Lung microvascular endothelial cell (primary cell): ENCODE measurements around the gene RMDN2. TPM values are rescaled to one million over a fixed set of nuclear protein-coding genes. Genes with fewer than 3 reads are reported as not detected.

Source experiments
- DNase-seq, 2 donors: peaks; one replicate each; pipeline versions ENCODE4 v3.0.0 to v3.0.0-alpha.2; 2010; ENCODE audit warnings: low read depth in 2 of 2
- total RNA-seq: library from RNA; depleted of rRNA; stranded (reverse); fragments of >200 nt; gene quantifications from 2 replicates; pipeline ENCODE4 v1.2.1, GENCODE V29; 2014

The RMDN2 gene
- total RNA-seq, 1 donor from 2014 or later = 1.6 TPM

DNA sequence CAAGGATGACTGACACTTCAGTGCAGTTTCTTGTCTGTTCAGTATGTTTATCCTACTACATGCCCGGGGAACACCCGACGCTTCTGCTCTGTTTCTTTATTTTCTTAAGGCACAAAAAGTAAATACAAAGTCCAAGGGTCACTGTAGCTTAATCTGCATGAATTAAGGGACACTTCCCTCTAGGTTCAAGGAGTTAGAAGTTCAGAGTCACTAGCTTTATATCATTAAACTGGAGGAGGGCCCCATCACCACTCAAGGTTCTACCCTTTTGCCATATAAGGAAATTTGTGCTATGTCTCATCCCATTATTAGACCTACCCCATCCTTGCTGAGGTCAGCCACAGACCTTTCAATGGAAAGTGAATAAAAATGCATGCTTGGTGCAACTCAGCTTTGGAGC lies 27.6 kb upstream of the RMDN2 start:
- no peak for DNase-seq

DNA sequence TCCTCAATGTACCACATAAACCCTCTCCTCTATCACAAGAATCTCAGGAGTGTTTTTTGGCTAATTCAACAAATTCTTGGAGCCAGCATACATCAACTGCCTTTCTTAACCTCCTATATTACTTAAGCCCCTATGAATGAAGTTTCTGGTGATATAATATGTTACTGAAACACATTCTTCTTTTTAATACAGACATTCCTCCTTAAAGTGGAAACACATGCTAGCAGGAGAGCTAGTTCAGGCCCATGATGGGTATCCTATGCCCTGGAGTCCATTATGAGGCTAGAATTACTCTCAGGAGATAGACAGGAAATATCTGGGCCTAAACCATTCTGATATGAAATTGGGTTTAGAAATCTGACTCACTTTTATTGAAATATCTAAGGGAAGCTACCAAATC lies 26.6 kb upstream of the RMDN2 start:
- no peak for DNase-seq

DNA sequence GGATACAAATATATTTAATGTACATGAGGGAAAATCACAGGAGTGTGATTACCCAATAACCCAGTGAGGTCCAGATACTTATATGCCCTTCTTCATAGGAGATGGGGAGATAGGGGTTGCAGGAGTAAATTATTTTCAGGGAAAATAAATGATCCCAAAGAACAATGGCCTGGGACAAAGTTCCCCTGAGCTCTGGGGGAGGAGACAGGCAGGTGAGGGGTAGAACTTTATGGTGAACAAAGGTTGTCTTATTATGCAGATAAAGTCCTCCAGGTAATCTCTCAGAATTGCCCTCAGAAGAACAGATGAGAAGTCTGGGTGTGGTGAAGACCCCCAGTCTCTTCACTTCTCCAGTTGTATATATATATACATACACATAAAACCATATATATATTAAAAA lies 22.1 kb upstream of the RMDN2 start:
- no peak for DNase-seq

DNA sequence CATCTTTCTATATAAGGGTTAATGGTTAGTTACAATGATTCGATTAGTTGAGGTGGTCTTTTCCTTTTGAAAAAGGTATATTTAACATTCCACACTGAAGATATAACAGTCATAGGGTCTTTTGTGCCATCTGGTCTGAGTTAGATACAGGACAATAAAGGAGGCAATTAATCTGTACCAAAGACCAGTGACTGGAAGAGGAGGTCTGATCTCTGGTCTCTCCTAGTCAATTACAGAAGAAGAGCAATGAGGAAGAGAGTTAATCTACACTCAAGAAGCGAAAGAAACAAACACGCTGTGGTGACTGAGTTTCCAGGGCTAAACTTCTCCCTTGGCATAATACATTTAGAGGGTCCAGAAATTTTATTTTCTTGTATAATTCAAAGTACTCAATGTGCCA lies 20.7 kb upstream of the RMDN2 start:
- no peak for DNase-seq

DNA sequence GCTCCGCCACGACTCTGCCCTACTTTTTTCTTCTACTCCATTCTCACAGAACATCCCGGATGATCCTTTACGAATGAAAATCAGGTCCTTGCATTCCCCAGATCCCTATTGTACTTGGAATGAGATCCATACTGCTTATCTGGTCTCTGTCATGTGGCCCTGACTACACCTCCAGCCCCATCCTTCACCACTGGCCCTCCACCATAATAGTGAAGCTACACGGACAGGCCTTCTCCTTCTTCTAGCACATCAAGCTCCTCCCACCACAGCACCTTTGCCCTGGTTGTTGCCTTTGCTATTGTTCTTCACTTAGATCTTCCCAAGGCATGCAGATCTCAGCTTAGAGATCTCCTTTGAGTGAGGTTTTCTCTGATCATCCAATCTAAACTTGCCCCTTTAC lies 20.1 kb upstream of the RMDN2 start:
- DNase-seq = no peak

DNA sequence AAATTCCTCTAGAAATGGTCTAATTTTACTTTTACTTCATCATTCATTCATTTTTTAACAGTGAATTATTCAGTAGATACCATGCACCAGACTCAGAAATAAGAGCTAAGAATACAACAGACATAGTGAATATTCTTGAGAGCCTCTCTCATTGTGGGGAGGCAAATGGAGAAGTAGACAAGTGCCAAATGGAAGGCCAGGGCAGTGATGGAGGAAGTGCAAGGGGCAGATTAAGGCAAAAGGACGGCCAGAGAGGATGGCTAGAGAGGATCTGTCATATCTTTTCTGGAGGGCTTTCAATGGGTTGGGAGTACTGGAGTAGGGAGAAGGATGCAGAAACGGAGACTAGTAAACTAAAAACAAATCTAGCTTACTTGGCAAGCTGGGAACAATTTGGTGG lies 19.0 kb upstream of the RMDN2 start:
- no peak for DNase-seq

DNA sequence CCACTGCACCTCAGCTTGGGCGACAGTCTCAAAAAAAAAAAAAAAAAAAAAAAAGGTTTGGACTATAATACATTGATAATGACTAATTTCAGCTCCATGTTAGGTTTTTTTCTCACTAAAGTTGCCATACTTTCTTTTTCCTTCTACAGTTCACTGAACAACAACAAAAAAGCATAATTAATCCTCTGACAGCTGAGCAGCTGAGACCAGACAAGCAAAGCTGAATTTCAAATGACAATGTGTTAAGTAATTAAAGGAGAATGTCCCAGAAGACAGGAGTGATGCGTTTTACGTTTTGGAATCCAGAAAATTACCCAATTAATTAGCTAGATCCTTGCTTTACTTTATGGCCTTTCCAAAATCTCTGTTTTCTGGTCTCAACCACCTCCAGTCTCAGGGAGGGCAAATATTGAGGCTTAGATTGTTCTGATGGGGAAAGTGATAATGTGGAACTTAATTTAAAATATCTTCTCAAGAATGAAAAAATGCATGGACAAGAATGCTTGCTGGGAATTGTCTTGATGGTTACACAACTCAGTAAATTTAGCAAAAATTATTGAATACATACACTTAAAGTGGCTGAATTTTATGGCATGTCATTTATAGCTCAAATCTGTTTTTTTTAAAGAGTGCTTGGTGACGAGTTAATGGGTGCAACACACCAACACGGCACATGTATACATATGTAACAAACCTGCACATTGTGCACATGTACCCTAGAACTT lies 17.4 kb upstream of the RMDN2 start:
- DNase-seq = no peak

DNA sequence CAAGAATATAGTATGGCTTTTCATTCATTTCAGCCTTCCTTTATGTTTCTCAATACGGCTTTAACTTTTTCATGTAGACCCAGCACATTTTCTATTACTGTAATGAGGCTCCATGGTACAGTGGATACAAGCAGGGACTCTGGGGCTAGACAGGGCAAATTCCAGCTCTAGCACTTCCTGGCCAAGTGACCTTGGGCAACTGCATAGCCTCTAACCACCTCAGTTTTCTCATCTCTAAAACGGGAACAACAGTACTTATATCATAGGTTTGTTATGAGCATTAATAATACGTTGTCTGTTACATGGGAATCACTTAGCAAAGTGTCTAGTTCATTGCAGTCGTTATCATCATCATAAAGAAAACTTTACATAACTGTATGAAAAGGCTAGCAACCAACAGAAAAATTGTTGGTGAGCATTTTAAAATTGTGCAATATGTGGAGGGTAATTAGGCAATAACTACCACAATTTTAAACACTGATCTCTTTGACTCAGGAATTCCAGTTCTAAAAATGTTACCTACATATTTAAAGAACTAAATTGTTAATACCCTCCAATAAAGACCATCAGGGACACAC lies 13.7 kb upstream of the RMDN2 start:
- DNase-seq = no peak

DNA sequence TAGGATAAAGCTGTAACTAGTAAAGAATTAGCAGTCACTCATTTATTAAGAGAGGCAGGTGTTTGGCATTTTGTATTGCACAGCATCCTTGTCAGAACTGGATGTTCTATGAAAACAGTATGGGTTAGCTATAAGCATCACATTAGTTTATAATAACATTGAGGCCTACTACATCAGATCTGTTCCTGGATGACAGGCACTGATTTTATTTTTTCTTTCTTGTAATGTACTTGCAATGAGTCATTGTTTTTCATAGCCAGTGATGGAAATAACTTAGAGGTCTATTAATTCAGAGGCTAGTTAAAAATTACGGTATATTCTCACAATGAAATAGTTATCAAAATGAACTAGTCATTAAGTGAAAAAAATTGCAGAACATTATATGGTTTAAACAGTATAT lies 13.0 kb upstream of the RMDN2 start:
- peak in 1 of 2 donors; percentile 48 for DNase-seq

DNA sequence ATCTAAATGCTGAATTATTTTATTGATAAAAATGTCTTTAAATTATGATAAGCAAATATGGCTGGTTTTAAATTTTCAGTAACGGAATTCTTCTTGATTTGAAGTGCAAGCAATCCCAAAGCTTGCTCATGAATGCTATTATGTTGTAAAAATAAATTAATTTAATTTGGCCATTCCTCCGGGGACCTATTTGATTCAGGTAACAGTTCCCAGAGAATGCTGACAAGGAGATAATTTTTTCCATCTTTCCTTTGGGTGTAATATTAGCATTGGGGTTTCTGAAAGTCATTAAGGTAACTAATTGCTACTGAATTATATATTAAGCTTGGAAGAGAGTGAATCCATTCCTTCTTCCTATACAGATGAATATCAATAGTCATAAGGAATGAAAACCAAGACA lies 12.5 kb upstream of the RMDN2 start:
- no peak for DNase-seq

DNA sequence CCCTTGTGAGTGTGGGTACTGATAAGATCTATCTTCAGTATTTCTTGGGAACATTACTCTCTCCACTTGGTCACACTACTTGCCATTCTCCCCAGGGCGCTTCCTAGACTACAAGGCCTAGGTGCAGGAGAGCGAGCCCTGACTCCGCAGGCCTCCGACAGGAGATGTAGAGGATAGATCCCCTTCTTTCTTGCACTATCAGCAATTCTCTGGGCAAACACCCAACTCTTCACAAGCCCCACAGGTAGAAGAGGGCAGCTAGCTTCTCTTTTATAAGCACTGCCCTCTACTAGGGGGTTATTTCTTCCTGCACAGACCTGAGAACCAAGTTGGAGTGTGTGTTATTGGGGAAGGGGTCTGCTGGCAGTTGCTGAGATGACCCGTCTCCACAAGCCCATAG lies 10.7 kb upstream of the RMDN2 start:
- no peak for DNase-seq

DNA sequence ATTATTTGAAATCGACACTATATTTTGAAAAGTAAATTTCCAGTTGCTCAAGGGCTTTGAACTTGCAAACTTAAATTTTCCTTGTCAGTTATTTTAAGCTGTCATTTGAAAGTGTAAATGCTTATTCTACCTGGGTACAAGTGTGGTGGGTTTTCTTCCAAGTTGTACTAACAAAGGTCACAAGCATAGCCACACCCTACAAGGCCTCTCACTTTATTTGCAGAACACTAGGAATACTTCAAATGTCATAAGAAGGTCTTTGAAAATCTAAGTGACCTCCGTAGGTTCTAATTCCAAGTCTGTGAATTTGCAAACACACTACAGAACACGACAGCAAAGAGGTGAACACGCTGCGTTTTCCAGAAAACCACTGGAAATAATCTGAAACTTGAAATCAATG lies 9.3 kb upstream of the RMDN2 start:
- no peak for DNase-seq

DNA sequence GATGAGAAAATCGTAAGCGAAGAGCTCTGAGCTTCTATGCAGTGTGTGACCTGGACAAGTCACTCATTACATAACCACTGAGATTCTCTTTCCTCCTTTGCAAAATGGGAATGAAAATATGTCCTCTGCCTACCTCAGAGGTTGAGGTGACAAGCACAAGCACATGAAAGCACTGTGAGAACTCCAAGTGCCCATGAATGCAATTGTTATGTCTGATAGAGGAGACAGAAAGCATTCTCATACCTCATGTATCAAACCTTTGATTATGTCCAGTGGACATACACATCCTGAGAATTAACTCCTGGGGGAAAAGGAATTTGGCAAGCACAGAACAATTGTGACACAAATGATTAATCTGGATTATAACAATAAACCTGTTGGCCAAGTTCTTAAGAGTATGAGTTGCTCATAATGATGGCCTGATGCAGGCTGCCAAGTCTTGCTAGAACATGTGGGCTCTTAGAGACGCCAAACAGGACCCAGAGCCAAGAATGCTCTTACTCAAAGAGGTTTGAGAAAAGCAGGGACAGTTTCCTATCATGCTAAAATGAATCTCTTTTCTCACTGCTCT lies 8.5 kb upstream of the RMDN2 start:
- DNase-seq = peak in 1 of 2 donors; percentile 94

DNA sequence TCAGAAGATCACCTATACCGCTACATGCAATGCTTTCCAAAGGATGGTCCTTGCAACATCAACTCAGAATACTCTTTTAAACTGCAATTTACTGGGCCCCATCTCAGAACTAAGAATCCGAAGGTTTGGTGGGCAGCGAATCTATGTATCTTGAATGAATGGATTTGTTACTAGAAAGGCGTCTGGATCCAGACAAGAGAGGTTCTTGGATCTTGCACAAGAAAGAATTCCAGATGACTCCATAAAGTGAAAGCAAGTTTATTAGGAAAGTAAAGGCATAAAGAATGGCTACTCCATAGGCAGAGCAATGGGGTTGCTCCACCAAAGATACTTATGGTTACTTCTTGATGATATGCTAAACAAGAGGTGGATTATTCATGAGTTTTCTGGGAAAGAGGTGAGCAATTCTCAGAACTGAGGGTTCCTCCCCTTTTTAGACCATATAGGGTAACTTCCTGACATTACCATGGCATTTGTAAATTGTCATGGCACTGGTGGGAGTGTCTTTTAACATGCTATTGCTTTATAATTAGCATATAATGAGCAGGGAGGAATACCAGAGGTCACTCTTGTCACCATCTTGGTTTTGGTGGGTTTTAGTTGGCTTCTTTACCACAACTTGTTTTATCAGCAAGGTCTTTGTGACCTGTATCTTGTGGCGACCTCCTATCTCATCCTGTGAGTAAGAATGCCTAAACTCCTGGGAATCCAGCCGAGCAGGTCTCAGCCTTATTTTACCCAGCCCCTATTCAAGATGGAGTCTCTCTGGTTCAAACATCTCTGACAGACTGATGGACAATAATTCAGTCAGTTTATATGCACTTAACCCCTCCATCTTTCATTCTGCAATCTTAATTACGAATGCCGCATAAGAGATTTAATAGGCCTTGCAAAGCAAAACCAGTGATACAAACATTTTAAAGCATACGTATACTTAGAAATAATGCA lies 7.5 kb upstream of the RMDN2 start:
- DNase-seq = no peak

DNA sequence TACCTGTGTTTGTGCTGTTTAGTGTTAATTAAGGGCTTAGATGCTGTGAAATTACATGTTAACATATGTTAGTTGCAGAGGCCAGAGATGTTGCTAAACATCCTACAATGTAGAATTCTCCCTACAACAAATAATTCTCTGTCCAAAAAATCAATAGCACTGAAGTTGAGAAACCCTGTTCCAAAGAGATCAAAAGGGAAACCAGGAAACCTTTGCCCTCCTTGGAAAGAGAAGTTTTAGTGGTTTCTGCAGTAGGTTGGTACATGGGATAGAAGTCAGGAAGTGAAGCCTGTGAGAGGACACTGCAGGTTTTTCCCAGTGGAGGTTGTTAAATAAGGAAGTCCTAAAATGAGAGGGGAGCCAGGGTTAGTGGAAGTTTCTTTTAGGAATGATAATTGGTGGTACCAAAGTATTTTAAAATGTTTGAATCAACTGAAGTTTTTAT lies 6.3 kb upstream of the RMDN2 start:
- no peak for DNase-seq

DNA sequence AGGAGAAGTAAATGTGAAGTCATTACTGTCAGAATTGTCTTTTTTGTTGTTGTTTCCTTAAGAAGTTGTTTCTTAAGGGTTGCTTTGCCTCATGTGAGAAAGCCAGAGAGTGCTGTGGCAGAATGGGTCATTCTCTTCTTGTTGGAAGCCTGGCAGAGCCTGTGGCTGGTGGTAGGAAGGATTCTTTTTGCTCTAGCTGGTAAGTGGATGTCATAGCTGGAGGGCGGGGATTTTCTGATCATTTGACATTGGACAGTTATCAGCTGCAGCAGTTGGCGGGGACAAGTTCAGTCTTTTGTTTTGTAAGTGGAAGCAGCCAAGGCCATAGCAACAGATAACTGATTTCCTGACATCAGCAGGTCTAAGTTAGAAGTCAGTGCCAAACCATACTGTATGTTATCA lies 5.5 kb upstream of the RMDN2 start:
- DNase-seq = peak; percentile 12 to 19

DNA sequence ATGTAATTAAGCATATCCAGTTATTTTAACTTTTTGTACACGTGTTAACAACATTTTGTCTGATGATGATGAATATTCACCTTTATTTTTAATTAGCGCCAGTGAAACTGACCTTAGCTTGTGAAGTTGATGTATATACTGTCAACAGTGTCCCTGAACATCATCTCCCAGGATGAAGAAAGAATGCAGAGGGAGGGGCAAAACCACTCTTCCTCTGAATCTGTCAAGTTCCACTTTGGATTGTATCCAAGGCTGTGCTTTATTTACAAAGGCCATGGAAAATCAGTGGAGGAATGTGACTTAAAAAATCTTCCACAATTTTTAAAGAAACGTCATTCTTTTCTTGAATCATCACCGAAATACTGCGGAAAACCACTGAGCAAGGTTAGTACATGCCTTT lies 4.5 kb upstream of the RMDN2 start:
- DNase-seq = peak in 1 of 2 donors; percentile 56

DNA sequence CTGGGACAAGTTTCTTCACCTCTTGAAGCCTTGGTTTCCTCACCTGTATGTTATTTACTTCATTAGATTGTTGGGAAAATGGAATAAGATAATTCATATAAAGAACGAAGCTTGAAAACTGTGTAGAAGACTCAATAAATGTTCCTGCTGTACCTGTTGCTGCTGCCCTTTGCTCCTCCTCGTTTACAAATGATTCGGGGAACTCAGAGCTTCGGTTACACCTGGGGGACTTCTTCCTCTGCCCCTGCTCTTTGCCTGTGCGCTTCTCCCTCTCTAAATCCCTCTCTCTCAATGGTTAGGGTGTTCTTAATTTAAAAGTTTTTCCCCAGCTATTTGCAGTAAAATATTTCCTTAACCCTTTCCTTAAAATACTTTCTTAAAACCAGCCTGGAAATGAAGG lies 3.3 kb upstream of the RMDN2 start:
- DNase-seq = no peak

DNA sequence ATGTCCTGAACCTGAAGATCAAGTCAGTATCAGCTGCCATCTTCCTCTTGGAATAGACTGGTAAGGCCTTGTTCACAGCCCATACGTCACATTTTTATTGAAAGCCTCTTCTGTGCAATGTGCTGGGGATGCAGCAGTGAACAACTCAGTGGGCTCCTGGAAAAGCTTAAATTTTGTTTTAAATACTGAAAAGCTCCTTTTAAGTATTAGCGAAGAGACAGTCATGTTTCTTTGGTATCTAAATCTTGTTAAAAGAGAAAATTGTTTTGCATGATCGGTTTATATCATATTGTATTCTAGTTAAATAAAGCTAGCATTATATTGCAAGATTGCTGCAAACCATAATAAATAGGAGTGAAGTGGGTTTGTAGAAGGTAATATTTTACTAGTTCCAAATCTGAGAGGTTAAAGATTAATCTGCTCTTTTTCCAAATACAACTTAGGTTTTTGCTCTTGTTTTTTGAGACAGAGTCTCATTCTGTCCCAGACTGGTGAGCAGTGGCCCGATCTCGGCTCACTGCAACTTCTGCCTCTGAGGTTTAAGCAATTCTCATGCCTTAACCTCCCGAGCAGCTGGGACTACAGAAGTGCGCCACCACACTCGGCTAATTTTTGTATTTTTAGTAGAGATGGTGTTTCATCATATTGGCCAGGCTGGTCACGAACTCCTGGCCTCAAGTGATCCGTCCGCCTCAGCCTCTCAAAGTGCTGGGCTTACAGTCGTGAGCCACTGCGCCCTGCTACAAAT lies 1.6 kb upstream of the RMDN2 start:
- DNase-seq = no peak

DNA sequence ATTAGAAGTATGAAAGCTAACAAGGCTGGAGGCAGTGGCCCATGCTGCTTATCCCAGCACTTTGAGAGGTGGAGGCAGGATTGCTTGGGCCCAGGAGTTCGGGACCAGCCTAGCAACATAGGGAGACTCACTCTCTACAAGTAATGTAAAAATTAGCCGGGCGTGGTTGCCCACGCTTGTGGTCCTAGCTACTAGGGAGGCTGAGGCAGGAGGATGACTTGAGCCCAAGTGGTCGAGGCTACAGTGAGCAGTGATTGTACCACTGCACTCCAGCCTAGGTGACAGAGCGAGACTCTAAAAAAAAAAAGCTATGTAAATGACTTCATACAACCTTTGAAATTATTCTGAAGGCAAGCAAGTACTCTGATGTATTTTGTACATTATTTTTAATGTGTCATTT lies 1.5 kb downstream of the RMDN2 start:
- DNase-seq = no peak

DNA sequence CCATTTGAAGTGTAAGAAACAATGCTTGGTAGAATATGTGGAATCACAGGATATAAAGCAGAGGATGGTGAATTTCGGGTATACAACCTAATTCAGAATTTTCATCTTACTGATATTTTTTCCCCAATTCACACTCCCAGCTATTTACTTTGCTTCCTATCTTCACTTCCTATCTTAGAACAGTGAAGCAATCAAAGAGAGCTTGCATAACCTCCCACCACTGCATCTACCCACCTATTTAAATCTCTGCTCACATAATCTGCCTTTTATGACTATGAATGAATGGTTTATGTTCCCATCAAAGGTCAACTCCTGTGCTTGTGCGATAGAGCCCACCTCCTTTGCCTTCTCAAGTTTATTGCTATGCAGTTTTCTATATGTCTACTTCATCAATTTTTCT lies 3.3 kb downstream of the RMDN2 start:
- no peak for DNase-seq
